HG03521 (cell line): Measurements from ENCODE around the gene PTCH1.

Source experiments
- ATAC-seq: cut with Tn5 transposase; IDR thresholded peaks from one replicate; pipeline ENCODE4 v1.9.1; 2021; ENCODE audit warnings: mild to moderate bottlenecking, moderate library complexity; ENCODE audit not compliant: unreplicated experiment

PTCH1 gene

DNA sequence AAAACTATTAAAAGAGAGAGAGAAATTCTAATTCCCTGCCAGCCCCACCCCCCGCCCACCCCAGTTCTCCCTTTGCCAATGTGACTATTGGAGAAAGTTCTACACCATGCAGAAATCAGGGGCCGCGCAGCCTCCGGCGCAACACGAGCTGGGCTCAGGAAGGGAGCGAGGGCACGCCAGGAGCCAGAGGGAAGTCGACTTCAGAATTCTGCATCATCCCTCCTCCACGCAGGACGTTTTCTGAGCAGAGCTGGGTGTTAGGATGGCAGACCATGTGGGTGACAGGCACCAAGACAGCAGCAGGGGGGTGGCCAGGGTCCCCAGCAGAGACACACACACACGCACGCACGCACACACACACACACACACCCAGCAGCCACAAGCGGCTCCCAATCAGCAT lies 72.6 kb downstream of the PTCH1 start:
- ATAC-seq = no peak

DNA sequence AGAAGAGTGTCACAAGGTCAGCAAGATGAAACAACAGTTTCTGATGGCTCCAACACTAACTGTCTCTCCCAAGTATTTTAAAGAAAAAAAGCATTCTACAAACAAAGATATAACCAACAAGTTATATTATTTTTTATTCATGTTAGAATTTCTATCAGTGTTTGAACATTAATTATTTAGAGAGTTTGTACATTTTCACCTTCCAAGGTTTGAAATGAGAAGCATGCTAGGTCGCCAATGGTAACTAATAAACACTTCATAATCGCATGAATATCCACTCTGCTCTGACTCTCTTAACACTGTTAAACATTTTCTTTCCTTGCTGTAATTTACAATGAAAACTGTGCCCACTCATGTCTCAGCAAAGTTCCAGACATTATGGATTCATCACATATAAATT lies 73.5 kb downstream of the PTCH1 start:
- no peak for ATAC-seq

DNA sequence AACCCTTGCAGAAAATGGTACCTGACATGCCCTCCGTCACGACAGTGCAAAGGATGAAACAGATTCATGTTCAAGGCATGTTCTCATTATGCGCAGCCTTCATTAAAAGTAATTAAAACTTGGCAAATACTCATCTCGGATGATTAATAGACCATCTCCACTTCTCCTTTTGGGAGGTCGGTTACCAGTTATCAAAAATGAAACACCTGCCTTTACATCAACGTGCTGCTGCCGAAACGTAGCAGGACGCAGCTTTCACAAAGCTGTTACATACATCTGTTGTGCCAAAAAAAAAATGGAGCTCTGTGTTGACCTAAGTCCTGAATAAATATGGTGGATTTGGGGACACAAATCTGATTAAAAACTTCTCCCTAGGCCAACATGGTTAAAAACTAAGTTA lies 75.7 kb downstream of the PTCH1 start:
- no peak for ATAC-seq

- no peak for ATAC-seq
Observed at GRCh38 chr9:95440447-95440846, 76.3 kb downstream of the PTCH1 start.

- ATAC-seq = no peak
Observed at GRCh38 chr9:95438561-95439357, 78.0 kb downstream of the PTCH1 start.

- ATAC-seq = no peak
Observed at GRCh38 chr9:95437559-95437958, 79.2 kb downstream of the PTCH1 start.

GRCh38 chr9:95436416-95436815 lies 80.4 kb downstream of the PTCH1 start:
- no peak for ATAC-seq

DNA sequence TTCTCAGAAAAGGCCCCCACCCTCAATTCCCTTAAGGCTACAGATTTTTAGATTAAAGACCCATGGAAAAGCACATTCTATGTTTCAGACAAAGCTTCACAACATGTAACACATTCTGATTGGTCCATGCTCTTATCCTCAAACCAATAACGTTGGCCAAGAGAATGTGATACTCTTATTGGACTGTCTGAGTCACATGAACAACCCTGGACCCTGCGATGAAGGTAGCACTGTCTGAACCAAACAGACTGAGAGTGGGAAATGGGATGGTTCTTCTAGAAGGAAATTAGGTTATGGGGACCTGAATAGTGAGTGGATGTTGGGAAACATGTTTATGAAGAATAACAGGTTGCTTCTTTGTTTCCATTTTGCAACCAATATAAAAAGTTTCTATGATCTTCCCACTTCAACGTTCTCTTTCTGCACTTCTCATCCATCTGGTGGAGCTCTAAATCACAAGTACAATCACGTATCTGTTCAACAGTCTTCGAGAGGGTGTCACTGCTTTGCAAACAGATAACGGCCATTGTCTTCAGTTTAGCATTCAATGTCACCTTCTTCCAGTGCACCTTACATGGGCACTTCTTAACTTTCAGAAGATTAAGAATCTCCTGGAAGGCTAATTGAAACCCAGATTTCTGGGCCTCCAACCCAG lies 81.6 kb downstream of the PTCH1 start:
- ATAC-seq = no peak

- no peak for ATAC-seq
Observed at GRCh38 chr9:95434116-95435073, 82.4 kb downstream of the PTCH1 start.

DNA sequence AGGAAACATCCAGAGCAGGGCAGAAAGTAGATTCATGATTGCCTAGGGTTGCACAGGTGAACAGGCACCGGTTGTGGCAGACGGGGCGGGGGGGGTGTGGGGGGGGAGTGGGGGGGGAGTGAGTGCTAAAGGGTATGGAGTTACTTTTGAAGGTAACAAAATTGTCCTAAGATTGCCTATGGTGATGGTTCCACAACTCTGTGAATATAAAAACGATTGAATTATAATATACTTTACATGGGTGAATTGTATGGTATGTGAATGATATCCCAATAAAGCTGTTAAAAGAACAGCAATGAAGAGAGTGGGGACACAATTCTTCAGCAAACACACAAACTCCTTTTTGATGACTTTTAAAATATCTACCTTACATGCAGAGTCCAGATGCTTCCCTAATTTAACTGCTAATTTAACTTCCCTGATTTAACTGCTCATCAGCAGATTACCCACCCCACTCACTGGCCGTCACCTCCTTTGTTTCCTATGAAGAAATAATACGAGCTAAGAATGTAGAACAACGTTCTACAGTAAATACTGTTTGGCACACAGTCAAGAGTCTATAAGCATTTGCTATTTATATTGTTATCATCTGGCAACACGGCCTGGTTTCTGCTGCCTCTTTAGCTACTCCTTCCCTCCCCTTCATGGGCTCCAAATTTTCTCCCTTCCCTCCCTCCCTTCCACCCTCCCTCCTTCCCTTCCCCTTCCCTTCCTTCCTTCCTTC lies 83.5 kb downstream of the PTCH1 start:
- no peak for ATAC-seq

GRCh38 chr9:95431286-95431685 lies 85.5 kb downstream of the PTCH1 start:
- no peak for ATAC-seq

- ATAC-seq = no peak
Observed at GRCh38 chr9:95429948-95430620, 86.7 kb downstream of the PTCH1 start.

- ATAC-seq = no peak
Observed at GRCh38 chr9:95429096-95429495, 87.7 kb downstream of the PTCH1 start.

DNA sequence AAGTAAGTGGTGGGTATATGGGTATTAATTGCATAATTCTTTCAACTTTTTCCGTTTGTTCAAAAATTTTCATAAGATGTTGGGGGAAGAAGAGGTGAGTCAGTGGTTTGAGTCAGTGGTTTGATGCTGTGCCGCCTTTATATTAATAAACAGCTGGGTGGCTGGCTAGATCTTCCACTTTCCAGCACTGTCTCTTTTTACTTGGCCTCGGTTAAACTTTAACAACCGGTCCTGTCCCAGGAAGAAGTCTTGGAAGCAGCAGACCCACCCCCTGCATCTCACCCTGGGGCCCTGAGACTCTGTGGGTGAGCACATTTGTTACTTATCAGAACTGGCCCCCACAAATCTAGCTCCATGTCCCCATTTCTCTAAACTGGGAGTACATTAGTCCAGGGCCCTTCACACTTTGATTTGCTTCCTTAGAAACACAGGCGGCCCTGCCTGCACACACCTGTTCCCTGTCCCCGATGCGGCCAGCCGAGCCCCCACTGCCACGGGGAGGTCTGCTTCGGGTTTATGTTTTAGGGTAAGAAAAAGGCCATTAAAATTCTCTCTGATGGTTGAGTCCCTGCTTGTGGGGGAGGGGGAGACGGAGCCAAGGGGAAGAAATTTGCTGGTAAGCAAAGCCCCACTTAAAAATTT lies 90.7 kb downstream of the PTCH1 start:
- no peak for ATAC-seq

- no peak for ATAC-seq
Observed at GRCh38 chr9:95422650-95423049, 94.1 kb downstream of the PTCH1 start.

DNA sequence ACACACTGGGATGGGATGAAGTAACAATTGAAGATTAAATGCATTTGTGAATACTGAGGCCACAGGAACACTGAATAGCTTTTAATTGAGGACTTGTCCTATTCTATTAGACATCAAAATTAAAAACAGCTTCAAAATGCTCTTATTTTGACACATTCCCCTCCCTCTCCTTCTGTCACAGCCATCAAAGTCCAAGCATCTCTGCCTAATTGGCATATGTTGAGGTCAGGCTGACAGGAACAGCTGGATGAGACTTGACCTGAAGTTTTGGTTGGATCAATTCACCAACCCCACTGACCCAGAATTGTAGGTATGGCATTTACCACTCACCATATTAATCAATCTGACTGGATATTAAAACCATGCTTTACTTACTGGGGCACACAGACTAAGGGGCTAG lies 96.3 kb downstream of the PTCH1 start:
- no peak for ATAC-seq

DNA sequence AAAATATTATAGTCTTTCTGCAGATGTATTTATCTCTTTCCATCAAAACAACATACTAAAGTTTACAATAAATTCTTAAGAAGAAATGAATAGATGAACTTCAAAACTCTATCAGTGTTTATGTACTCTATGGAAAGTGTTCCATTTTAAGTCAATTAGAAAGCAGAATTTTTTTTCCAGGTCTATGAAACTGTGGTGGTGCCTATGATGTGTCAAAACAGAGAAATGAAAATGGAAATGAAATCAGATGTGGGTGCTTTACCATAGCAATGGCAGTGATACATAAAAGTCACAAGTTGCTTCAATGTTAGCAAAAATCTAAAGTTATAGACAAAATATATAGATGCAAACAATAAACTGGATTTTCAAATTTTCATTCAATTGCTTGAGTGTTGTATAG lies 97.3 kb downstream of the PTCH1 start:
- ATAC-seq = no peak

DNA sequence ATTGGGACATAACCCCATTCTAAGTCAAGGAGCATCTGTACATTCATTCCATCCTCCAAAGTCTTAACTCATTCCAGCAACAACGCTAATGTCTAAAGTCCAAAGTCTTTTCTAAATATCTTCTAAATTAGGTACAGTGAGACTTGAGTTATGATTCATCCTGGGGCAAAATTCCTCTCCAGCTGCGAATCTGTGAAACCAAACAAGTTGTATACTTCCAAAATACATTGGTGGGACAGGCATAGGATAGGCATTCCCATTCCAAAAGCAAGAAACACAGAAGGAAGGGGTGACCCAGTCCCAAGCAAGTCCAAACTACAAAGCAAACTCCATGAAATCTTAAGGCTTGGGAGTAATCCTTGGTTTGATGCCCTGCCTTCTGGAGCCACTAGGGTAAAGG lies 101.6 kb downstream of the PTCH1 start:
- ATAC-seq = no peak

- ATAC-seq = no peak
Observed at GRCh38 chr9:95413793-95414192, 103.0 kb downstream of the PTCH1 start.
